SIG-M5 (cell line): ENCODE results near the gene PIGN.
"Not testable (repeated sequence)": the region's sequence is repeated elsewhere in the genome, so short reads cannot be mapped to it uniquely, and the experiment has no call there.

Source experiments
- DNase-seq: peaks from one replicate; lab custom pipeline; 2025; lab: John Stamatoyannopoulos, UW

Gene PIGN

GRCh38 chr18:62061821-62062478 is 124.9 kb downstream of the PIGN start:
- no peak for DNase-seq

DNA sequence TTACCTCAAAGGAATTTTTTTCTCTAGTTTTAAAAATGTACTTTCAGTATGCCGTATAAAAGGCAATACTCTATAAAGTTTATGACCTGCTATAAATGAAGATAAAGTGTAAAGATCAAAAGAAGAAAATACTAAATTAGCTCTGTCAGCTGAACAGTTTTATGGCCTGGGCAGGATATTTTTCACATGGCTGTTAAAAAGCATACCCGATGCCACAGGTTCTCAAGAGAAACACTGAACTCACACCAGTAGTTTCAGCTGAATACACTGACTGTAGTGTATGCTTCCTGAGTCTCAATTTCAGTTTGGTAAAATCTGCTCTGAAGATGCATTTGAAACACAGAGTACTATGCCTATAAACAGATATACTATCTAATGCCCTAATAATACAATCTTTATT is 126.0 kb downstream of the PIGN start:
- DNase-seq: no peak

GRCh38 chr18:62054929-62055498 is 131.8 kb downstream of the PIGN start:
- DNase-seq: no peak

DNA sequence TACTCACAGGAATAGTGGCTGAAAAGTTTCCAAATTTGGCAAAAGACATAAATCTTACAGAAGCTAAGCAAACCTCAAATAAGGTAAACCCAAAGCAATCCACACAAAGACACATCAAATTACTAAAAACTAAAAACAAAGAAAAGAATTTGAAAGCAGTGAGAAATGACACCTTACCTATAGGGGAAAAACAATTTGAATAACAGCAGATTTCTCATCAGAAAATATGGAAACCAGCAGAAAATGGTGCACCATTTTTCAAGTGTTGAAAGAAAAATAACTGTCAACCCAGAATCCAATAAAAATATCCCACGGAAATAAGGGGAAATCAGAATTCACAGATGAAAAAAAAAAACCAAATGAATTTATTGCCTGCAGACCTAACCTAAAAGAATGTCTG is 138.6 kb downstream of the PIGN start:
- no peak for DNase-seq

DNA sequence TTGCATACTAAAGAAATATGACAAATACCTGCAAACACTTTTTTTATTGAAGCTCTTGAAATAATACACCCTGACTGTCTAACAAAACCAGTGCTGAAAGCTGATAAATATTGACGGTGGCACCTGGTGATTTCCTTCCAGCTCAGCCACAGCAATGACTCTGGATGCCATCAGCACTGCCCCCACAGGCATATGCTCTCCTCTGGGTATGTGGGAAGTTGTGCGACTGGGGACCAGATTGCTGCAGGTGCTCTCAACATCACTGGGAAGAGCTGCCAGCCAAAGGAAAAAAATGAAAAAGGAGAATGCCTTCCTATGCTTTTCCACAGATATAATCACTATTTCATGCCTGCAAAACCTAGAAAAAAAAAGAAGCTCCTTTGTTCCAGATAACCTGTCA is 141.5 kb downstream of the PIGN start:
- DNase-seq: no peak

- DNase-seq: no peak
Measured at GRCh38 chr18:62044490-62045000, 142.3 kb downstream of the PIGN start.

DNA sequence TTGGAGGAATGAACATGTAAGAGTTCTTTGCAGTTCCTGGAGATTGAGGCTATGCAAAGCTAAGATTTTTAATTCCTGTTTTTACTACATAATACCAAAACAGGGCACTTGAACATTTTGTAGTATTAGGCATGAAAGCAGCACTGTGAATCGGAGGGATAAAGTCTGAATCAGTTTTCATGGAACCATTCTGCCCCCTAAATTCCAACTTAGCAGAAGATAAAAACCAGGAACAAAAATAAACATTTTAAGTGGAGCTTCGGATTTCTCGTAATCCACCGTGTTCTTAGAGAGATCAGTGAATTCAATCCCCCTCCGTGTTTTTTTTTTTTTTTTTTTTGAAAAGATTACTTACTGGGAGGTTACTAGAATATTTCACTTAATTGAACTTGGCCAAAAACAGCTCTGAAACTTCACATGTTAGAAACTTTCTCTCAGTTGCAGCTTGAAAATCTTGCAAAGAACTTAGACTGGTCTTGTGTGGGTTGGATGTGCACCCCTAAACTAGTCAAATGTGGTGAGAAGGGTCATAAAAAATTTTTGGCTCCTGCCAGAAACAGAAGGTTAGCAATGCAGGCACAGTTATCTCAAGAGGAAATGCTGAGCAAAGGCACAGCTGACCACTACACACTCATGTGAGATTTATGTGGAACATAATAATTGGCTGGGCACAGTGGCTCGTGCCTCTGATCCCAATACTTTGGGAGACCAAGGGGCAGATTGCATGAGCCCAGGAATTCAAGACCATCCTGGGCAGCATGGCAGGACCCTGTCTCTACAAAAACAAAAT is 148.7 kb downstream of the PIGN start:
- no peak for DNase-seq

DNA sequence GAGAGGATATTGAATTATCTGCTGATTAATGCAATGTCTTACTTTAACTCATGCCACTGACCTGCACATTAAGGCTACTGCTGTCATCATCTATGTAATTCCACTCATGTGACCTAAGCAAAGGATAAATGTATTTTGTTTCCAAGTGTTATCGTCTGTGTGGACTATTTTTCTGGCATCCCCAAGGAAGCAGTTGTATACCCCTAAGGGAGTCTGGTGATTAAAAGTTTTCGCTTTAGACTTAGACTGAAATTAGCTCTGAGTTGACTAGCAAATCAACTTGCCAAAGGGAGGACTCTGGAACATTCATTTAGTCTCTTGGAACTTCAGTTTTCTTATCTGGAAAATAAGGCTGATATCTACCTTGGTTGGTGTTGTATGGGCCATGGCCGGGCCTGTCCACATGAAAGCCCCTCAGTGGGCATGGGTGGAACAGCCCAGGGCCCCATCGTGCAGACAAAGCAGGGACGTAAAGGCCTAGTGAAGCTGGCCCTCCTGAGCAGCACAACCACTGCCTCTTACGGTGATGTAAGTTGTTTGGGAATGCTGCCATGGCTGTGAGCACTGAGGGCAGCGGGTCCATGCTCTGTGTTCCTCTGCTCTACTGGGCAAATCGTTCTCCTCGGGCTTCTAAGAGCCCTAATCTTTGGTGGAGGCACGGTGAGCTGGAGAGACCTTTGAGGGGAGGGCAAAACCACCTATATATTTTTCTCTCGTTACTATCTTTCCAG is 149.7 kb downstream of the PIGN start:
- no peak for DNase-seq

DNA sequence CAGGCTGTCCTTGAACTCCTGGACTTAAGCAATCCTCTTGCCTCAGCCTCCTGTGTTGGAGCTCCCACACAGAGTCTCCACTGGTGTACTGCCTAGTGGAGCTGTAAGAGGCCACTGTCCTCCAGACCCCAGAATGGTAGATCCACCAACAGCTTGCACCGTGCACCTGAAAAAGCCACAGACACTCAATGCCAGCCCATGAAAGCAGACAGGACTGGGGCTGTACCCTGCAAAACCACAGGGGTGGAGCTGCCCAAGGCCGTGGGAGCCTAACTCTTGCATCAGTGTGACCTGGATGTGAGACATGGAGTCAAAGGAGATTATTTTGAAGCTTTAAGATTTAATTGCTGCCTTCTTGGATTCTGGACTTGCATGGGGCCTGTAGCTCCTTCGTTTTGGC is 152.6 kb downstream of the PIGN start:
- not testable (repeated sequence) for DNase-seq

- no peak for DNase-seq
Measured at GRCh38 chr18:62033756-62034155, 153.1 kb downstream of the PIGN start.

GRCh38 chr18:62033207-62033606 is 153.6 kb downstream of the PIGN start:
- DNase-seq: no peak

GRCh38 chr18:62030091-62030985 is 156.5 kb downstream of the PIGN start:
- no peak for DNase-seq

DNA sequence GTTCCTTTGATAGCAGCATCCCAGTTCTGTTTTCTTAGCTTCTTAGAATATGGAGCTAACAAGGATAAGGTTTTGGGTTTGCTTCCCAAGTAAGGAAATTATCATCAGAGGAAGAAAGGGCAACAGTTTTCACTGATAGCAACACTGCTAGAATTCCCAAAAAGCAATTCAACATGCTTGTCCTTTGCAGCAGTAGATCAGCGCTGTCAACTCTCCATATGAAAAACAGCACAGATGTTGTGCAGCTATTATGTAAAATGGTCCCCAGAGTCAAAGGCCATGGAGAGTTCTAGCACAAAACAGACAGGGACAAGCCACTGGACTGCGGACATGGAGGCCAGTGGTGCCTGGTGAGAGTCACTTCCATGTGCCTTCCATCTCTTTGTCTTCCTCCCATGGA is 158.1 kb downstream of the PIGN start:
- DNase-seq: no peak

- no peak for DNase-seq
Measured at GRCh38 chr18:62027914-62028520, 158.8 kb downstream of the PIGN start.

- no peak for DNase-seq
Measured at GRCh38 chr18:62026586-62026985, 160.3 kb downstream of the PIGN start.

- no peak for DNase-seq
Measured at GRCh38 chr18:62024983-62025382, 161.9 kb downstream of the PIGN start.

- DNase-seq: no peak
Measured at GRCh38 chr18:62023536-62023935, 163.3 kb downstream of the PIGN start.

- DNase-seq: no peak
Measured at GRCh38 chr18:62018759-62019041, 168.2 kb downstream of the PIGN start.

GRCh38 chr18:62018034-62018758 is 168.7 kb downstream of the PIGN start:
- no peak for DNase-seq

- DNase-seq: no peak
Measured at GRCh38 chr18:62017618-62018017, 169.2 kb downstream of the PIGN start.

DNA sequence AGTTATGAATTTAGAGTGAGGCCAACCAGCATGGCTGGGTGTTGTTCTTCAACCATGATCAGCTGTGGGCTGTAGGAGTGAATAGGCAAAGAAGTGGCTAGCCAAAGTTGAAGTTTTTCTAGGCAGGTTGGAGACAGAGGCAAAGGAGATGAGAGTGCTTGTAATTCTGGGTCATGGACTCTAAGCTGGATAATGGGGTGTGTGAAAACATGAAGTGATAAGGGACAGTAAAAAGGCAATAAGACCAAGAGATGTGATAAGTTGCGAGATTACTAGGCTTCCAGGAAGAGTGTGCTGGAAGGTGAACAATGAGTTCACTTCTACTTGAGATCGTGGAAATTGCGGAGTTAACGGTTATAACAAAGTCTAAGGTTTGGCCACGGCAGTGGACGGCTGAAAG is 175.4 kb downstream of the PIGN start:
- no peak for DNase-seq
